ENCODE data around the gene ELANE.
"Not testable (repeated sequence)": the region's sequence is repeated elsewhere in the genome, so short reads cannot be mapped to it uniquely, and the experiment has no call there.

The ELANE gene

DNA sequence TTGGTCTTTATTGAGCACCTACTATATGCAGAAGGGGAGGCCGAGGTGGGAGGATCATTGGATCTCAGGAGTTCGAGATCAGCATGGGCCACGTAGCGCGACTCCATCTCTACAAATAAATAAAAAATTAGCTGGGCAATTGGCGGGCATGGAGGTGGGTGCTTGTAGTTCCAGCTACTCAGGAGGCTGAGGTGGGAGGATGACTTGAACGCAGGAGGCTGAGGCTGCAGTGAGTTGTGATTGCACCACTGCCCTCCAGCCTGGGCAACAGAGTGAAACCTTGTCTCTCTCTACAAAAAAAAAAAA lies 11.2 kb downstream of the ELANE start:
- DNase-seq = no peak

- DNase-seq = no peak
Observed at GRCh38 chr19:866769-867300, 14.7 kb downstream of the ELANE start.

DNA sequence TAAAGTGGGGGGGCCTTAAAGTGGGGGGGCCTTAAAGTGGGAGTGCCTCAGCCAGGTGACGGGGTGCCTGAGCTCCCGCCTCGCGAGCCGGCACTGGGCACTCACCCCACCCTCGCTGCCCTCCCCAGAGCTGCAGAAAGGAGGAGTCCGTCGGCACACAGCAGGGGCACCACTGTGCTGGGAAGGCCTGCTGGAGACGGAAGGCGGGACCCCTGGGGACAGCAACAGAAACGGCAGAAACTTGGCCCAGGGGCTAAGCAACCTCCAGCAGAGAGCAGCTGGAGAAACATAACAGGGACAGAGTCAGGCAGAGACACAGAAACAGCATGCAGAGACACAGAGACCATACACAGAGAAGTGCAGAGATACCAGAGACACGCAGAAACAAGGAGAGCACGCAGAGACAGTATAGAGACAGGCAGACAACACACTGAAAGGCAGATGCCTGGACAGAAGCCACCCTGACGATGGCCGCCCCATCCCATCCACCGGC lies 15.2 kb downstream of the ELANE start:
- DNase-seq = no peak

DNA sequence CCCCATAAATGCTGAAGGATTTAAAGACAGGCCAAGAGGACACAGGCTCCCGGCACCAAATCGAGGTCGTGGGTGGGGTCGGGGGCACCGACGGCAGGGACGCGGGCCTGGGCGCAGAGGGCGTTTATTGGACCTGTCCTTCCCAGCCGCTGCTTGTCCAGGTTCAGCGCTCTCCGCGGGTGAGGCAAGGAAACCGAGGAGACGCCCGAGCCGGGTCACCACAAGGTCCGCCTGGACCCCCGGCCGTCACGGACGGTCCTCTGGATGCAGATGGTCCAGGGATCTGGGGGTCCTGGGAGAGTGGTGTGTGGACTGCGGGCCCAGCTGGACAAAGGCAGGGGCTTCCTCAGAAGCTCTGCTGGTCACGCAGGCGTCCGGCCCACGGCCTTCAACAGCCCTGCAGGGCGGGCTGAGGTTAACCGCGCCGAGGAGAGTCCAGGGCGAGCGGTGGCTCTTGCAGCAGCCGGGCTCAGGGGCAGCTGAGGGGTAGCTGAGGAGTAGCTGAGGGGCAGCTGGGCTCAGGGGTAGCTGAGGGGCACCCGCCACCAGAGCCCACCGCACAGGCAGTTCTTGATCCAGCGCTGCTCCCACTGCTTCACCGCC lies 15.9 kb downstream of the ELANE start:
- DNase-seq = no peak

GRCh38 chr19:868458-869244 lies 16.5 kb downstream of the ELANE start:
- no peak for DNase-seq

- DNase-seq = no peak
Observed at GRCh38 chr19:869245-870177, 17.4 kb downstream of the ELANE start.

DNA sequence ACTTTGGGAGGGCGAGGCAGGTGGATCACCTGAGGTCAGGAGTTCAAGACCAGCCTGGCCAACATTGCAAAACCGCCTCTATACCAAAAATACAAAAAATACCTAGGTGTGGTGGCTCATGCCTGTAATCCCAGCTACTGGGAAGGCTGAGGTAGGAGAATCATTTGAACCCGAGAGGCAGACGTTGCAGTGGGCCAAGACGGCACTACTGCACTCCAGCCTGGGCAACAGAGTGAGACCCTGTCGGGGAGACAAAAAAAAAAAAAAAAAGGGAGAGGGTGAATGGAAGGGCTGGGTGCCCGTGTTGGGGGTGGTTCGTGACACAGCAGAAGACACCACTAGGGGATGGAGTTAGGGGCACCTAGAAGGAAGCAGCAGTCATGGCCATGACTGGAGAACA lies 18.2 kb downstream of the ELANE start:
- DNase-seq = no peak

DNA sequence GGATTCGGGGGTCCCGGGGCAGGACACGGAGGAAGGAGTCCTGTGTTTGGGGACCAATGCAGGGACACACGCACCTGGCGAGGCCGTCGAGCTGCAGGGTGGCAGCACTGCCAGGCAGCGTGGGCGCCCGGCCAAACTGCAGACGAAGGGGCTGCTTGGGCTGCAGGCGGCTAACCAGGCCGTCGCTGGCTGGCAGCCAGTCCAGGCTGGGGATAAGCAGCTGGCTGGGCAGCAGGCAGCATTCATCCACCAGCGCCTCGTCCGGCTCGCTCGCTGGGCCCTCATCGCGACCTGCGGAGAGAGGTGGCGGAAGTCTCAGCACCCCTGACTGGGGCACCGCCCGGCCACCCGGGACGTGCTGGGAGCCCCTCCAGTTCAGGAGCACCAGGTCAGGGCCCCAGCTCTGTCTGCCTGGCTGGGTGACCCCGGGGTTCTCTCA lies 18.9 kb downstream of the ELANE start:
- DNase-seq = no peak

GRCh38 chr19:871446-872265 lies 19.6 kb downstream of the ELANE start:
- DNase-seq = no peak

DNA sequence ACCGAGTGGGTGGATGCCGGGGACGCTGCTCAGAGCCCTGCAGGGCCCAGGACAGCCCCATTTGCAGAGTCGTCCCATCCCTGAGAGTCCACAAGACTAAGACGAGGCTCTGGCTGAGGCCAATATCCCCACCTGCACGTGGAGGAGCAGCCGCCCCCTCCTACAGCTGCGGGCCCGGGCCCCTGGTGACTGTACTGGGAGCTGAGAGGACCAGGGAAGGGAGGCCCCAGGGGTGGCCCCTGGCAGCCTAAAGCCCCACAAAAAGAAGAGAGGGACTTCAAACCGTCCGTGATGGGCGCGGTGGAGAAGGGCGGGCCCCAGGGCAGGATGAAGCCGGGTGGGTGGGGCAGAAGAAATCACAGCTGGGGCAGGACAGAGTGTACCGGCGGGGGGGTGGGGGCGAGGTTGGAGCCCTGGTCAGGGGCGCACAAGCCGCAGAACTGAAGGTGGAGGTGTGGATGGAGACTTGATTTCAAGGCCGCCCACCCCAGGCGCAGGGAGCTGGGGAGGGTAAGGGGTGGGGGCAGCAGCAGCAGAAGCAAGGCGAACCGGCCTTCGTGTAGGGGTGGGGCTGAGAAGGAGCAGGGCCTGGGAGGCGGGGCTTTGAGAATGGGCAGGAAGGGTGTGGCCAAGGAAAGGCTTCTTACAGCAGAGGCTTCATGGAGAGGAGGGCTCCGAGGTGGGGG lies 20.3 kb downstream of the ELANE start:
- DNase-seq = peak; percentile 91

DNA sequence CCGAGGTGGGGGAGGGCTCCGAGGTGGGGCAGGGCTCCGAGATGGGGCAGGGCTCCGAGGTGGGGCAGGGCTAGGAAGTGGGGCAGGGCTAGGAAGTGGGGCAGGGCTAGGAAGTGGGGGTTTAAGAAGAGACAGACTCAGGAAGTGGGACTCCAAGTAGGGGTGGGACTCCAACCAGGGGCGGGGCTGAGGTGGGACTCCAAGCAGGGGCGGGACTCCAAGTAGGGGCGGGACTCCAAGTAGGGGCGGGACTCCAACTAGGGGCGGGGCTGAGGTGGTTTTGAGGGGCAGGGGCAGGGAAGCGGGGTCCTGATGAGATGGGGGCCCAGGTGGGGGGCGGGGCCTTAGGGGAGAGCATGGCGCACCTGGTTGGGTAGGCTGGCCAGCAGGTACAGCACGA lies 21.0 kb downstream of the ELANE start:
- peak; percentile 67 for DNase-seq

DNA sequence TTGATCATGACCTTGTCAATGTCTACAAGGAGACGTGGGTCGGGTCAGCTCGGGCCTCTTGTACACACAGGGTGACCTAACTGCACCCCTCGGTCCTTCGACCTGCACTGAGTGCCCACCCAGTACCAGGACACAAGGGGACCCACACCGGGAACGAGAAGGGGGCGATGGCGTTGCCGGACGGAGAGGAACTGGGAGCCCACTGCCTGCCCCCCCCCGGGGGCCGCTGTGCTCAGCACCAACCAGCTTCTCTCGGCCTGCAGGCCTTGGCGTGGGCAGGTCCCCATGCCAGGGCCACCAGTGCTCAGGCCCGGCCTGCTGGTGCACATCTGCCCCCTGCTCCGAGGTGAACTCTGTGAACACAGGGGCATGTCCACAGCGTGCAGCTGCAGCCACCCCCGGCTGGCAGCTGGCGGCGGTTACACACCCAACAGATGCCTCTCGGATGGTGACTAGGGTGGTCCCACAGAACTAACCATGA lies 21.5 kb downstream of the ELANE start:
- DNase-seq = no peak

GRCh38 chr19:875265-875879 lies 23.3 kb downstream of the ELANE start:
- no peak for DNase-seq

- no peak for DNase-seq
Observed at GRCh38 chr19:876089-876488, 24.0 kb downstream of the ELANE start.

DNA sequence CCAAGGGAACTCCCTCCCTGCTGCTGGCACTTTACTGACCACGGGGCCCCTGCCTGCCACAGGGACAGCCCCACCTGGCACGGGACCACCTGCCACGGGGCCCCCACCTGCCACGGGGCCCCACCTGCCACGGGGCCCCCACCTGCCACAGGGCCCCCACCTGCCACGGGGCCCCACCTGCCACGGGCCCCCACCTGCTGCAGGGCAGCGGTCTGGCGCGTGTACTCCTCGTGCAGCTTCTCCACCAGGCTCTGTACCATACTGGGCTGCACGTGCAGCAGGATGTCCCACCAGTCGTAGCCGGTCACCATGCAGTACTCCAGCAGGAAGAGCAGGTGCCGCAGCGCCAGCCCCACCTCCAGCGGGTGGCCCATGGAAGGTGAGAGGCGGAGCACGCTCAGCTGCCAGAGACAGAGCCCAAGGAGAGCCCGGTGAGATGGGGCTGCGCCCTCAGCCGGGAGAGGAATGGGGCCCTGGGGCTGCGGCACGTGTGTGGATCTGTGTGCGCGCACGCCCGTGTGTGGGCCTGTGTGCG lies 24.7 kb downstream of the ELANE start:
- DNase-seq = no peak

DNA sequence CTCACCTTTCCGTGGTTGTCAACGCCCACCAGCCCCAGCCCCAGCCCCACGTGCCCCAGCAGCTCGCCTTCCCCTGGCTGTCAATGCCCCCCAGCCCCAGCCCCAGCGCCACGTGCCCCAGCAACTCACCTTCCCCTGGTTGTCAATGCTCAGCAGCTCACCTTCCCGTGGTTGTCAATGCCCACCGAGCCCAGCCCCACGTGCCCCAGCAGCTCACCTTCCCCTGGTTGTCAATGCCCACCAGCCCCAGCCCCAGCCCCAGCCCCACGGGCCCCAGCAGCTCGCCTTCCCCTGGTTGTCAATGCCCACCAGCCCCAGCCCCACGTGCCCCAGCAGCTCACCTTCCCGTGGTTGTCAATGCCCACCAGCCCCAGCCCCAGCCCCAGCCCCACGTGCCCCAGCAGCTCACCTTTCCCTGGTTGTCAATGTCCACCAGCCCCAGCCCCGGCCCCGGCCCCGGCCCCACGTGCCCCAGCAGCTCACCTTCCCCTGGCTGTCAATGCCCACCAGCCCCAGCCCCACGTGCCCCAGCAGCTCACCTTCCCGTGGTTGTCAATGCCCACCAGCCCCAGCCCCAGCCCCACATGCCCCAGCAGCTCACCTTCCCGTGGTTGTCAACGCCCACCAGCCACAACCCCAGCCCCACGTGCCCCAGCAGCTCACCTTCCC lies 26.0 kb downstream of the ELANE start:
- not testable (repeated sequence) for DNase-seq

- not testable (repeated sequence) for DNase-seq
Observed at GRCh38 chr19:878751-879561, 26.9 kb downstream of the ELANE start.

DNA sequence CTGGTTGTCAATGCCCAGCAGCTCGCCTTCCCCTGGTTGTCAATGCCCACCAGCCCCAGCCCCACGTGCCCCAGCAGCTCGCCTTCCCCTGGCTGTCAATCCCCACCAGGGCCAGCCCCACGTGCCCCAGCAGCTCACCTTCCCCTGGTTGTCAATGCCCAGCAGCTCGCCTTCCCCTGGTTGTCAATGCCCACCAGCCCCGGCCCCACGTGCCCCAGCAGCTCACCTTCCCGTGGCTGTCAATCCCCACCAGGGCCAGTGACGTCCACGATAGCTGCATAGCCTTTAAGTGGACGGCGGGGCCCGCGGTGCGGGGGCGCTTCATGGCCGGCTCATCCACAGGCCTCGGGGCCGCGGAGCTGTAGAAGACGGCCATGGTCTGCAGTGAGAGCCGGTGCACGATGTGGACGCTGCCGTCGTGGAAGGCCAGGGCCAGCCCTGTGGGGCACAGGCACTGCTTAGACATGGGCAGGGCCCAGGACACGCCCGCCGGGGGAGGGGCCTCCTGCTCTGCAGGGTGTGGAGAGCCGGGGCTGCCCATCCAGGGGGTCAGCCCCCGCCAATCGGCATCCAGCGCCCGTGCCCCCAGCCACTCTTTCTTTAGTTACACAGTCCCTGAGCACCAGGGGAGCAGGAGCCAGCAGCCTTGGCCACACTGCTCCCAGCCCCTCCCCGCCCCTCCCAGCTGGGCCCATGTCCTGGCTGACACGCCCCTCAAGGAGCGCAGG lies 27.8 kb downstream of the ELANE start:
- no peak for DNase-seq
